DOHH2 (cell line): ENCODE results near the gene ZNF764.
"Not testable (repeated sequence)": the region's sequence is repeated elsewhere in the genome, so short reads cannot be mapped to it uniquely, and the experiment has no call there.

Experiments used
- H3F3A ChIP-seq: fragments of 200-600 bp; sonication (generic), shearing (Covaris generic); 2 replicates; pipeline ENCODE4 v1.6.0; 2016; ENCODE audit warnings: antibody characterized with exemption, mild to moderate bottlenecking; ENCODE audit not compliant: control insufficient read depth, insufficient read depth
- H3K27ac ChIP-seq: fragments of 200-600 bp; sonication (generic); 2 replicates; pipeline ENCODE4 v1.5.1; 2014; ENCODE audit warnings: low read depth, mild to moderate bottlenecking, low read length, moderate library complexity
- H3K27me3 ChIP-seq: fragments of 200-600 bp; sonication (generic); 2 replicates; pipeline ENCODE4 v1.6.1; 2014; ENCODE audit warnings: mild to moderate bottlenecking, low read length, mixed read lengths; ENCODE audit not compliant: control insufficient read depth
- H3K36me3 ChIP-seq: fragments of 200-600 bp; sonication (generic); 2 replicates; pipeline ENCODE4 v1.6.1; 2014; ENCODE audit warnings: mild to moderate bottlenecking, low read length, moderate library complexity, mixed read lengths; ENCODE audit not compliant: control insufficient read depth
- H3K4me1 ChIP-seq: fragments of 200-600 bp; sonication (generic); 2 replicates; pipeline ENCODE4 v1.6.1; 2014; ENCODE audit warnings: mild to moderate bottlenecking, low read length, mixed read lengths; ENCODE audit not compliant: control insufficient read depth
- H3K4me2 ChIP-seq: fragments of 200-600 bp; sonication (generic); 2 replicates; pipeline ENCODE4 v1.6.0; 2014; ENCODE audit warnings: mild to moderate bottlenecking, low read length, moderate library complexity
- H3K4me3 ChIP-seq: fragments of 200-600 bp; sonication (generic); 2 replicates; pipeline ENCODE4 v1.5.1; 2014; ENCODE audit warnings: mild to moderate bottlenecking, low read length, mixed read lengths
- H3K79me2 ChIP-seq: fragments of 200-600 bp; sonication (generic); 2 replicates; pipeline ENCODE4 v1.6.1; 2014; ENCODE audit warnings: mild to moderate bottlenecking, low read length, mixed read lengths; ENCODE audit not compliant: control insufficient read depth
- H3K9me2 ChIP-seq: fragments of 200-600 bp; sonication (generic); replicated peaks from 2 replicates; pipeline ENCODE4 v1.6.1; 2014; ENCODE audit warnings: mild to moderate bottlenecking, low read length, mixed read lengths; ENCODE audit not compliant: control insufficient read depth
- H3K9me3 ChIP-seq: fragments of 200-600 bp; sonication (generic); 2 replicates; pipeline ENCODE4 v1.6.1; 2014; ENCODE audit warnings: antibody characterized with exemption, low read length, mixed read lengths; ENCODE audit not compliant: control insufficient read depth, insufficient read depth
- H4K20me1 ChIP-seq: fragments of 200-600 bp; sonication (generic); 2 replicates; pipeline ENCODE4 v1.6.0; 2014; ENCODE audit warnings: low read depth, mild to moderate bottlenecking, antibody characterized with exemption, low read length, moderate library complexity; ENCODE audit not compliant: control insufficient read depth, insufficient read depth
- EZH2phosphoT487 ChIP-seq: fragments of 200-600 bp; sonication (generic); IDR thresholded peaks from 2 replicates; pipeline ENCODE4 v1.6.1; 2017; ENCODE audit warnings: borderline replicate concordance, mild to moderate bottlenecking, antibody characterized with exemption, low read length, moderate library complexity, mixed read lengths
- TF ChIP-seq, protein P1 (sequence below): fragments of 200-600 bp; sonication (generic); IDR thresholded peaks from one replicate; pipeline ENCODE4 v1.5.1; 2014; ENCODE audit warnings: antibody characterized with exemption, mild to moderate bottlenecking, low read depth, low read length; ENCODE audit not compliant: poor library complexity, severe bottlenecking

The ZNF764 gene

DNA sequence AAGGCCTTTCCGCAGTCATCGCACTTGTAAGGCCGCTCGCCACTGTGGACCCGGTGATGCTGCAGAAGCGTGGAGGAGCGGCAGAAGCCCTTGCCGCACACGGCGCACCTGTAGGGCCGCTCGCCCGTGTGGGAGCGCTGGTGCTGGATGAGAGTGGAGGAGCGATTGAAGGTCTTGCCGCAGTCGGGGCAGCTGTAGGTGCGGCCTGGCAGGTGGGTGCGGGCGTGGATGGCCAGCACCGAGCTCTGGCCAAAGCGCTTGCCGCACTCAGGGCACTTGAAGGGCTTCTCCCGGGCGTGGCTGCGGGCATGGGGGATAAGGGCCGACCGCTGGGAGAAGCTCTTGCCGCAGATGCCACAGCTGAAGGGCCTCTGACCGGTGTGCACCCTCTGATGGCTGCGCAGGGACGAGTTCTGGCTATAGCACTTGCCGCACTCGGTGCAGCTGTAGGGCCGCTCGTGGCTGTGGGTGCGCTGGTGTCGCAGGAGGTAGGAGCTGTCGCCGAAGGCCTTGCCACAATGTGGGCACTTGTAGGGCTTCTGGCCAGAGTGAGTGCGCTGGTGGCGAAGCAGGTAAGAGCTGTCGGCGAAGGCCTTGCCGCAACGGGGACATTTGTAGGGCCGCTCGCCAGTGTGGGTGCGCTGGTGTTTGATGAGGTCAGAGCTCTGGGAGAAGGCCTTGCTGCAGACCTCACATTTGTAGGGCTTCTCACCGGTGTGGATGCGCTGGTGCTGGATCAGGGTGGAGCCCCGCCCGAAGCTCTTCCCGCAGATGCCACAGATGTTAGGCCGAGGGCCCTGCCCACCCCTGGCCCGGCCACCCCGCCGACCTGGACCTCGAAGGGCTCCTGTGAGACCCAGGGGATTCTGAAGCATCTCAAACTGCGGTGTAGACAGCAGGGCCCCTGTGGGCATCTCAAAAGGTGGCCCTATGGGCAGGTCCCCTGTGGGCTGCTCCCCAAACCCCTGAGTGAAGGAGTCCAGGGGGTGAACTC lies 33.3 kb downstream of the ZNF764 start:
- Histone ChIP-seq H3K9me3 (no peaks in the 10 kb centered on the region), H3K9me2 (no peaks in the 10 kb centered on the region), H3K4me1 (peaks cover 26% of the 10 kb centered on the region), H3F3A (peaks cover 27% of the 10 kb centered on the region), H3K4me2 (no peak overlapping the region), H4K20me1 (no peaks in the 10 kb centered on the region), H3K79me2 (peaks cover 4% of the 10 kb centered on the region; the same call in 1 of the 2 replicates), H3K4me3 (no peak overlapping the region), H3K27me3 (no peaks in the 10 kb centered on the region), H3K27ac (no peak overlapping the region), H3K36me3 (peaks cover 20% of the 10 kb centered on the region)
- TF ChIP-seq, protein P1, sequence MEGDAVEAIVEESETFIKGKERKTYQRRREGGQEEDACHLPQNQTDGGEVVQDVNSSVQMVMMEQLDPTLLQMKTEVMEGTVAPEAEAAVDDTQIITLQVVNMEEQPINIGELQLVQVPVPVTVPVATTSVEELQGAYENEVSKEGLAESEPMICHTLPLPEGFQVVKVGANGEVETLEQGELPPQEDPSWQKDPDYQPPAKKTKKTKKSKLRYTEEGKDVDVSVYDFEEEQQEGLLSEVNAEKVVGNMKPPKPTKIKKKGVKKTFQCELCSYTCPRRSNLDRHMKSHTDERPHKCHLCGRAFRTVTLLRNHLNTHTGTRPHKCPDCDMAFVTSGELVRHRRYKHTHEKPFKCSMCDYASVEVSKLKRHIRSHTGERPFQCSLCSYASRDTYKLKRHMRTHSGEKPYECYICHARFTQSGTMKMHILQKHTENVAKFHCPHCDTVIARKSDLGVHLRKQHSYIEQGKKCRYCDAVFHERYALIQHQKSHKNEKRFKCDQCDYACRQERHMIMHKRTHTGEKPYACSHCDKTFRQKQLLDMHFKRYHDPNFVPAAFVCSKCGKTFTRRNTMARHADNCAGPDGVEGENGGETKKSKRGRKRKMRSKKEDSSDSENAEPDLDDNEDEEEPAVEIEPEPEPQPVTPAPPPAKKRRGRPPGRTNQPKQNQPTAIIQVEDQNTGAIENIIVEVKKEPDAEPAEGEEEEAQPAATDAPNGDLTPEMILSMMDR = no peak
- TF ChIP-seq EZH2phosphoT487 = no peak

DNA sequence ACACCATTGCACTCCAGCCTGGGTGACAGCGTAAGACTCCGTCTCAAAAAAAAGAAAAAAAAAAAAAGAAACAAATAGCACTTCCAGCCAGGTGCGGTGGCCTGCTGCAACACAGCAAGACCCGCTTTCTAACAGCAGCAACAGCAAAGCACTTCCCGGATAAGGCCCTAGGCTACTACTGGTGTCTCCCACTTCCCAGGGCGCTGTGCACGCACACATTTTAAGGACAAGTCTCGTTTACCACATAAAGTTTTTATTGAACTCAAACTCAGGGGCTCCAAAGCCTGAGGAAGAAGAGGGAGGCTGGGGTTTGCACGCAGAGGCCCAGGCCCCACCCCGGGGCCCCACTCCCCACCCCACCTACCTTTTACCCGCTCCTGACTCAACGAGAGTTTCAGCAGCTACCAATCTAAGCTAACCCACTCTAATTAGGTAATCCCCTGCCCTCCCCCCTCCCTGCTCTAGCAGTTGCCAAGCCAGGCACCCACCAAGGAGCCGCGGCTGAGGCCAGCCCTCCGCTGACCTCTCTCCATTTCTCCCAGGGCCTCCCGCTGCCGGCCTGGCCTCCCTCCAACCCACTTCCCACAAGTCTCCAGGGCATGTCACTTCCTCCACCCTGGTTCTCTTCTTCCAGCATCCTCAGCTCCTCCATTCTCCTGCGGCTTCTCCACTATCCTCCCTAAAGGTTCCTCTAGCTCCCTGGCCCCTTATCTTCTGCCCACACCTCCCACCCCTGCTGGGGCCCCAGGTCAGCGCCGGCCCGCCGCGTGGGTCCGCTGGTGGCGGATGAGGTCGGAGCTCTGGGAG lies 34.2 kb downstream of the ZNF764 start:
- Histone ChIP-seq H4K20me1 (no peaks in the 10 kb centered on the region), H3K4me2 (no peak overlapping the region), H3K9me3 (no peaks in the 10 kb centered on the region), H3K27ac (no peak overlapping the region), H3K4me1 (peaks cover 22% of the 10 kb centered on the region), H3F3A (peaks cover 27% of the 10 kb centered on the region), H3K27me3 (no peaks in the 10 kb centered on the region), H3K9me2 (no peaks in the 10 kb centered on the region), H3K36me3 (peaks cover 29% of the 10 kb centered on the region), H3K4me3 (no peak overlapping the region), H3K79me2 (peaks cover 4% of the 10 kb centered on the region; the same call in 1 of the 2 replicates)
- TF ChIP-seq, protein P1 = no peak
- TF ChIP-seq EZH2phosphoT487 = no peak

DNA sequence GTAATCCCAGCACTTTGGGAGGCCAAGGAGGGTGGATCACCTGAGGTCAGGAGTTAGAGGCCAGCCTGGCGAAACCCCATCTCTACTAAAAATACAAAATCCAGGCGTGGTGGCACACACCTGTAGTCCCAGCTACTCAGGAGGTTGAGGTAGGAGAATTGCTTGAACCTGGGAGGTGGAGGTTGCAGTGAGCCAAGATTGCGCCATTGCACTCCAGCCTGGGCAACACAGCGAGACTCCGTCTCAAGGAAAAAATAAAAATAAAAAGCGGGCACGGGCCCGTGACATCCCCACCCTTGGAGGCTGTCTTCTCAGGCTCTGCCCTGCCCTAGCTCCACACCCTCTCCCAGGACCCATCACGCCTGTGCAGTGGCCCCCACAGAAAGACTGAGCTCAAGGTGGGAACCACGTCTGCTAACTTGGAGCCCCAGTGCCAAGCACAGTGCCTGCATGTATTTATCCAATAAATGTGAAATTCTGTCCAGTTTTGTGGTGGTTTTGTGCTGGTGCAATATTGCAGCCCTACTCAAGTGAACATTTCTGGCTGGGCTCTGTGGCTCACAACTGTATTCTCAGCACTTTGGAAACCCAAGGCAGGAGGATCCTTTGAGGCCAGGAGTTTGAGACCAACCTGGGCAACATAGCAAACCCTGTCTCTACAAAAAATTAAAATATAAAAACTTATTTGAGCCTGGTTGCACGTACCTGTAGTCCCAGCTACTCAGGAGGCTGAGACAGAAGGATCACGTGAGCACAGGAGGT lies 35.3 kb downstream of the ZNF764 start:
- H4K20me1 ChIP-seq, H3K9me3 ChIP-seq, H3K4me3 ChIP-seq, H3K9me2 ChIP-seq, H3K27me3 ChIP-seq, H3K4me2 ChIP-seq, H3K79me2 ChIP-seq, H3K27ac ChIP-seq: not testable (repeated sequence)
- Histone ChIP-seq H3F3A (peaks cover 28% of the 10 kb centered on the region), H3K36me3 (peaks cover 40% of the 10 kb centered on the region), H3K4me1 (peaks cover 11% of the 10 kb centered on the region)
